GM11168 (cell line): ENCODE data around the gene ZNF652.
"Not testable (repeated sequence)": the region's sequence is repeated elsewhere in the genome, so short reads cannot be mapped to it uniquely, and the experiment has no call there.

Source experiments
- in situ Hi-C: fragments of 300-500 bp; cut with MboI; formaldehyde crosslinking; loops from one replicate; pipeline ENCODE4 v1.12.0; 2022; ENCODE audit warnings: low sequenced_read_pairs; ENCODE audit not compliant: unreplicated experiment

Gene ZNF652

GRCh38 chr17:49327835-49328784 lies 33.9 kb downstream of the ZNF652 start:
- in situ Hi-C loops = no loop called here

GRCh38 chr17:49325980-49326379 lies 36.1 kb downstream of the ZNF652 start:
- in situ Hi-C loops = no loop called here

GRCh38 chr17:49318435-49318965 lies 43.5 kb downstream of the ZNF652 start:
- in situ Hi-C loops = loop anchor here (5.0 kb wide), 1 partner anchor 49 kb away; no protein-coding TSS in a partner anchor

- in situ Hi-C loops = loop anchor here (5.0 kb wide), 1 partner anchor 50 kb away; no protein-coding TSS in a partner anchor
Observed at GRCh38 chr17:49316889-49317675, 45.0 kb downstream of the ZNF652 start.

GRCh38 chr17:49316258-49316570 lies 45.8 kb downstream of the ZNF652 start:
- in situ Hi-C loops = loop anchor here (5.0 kb wide), 1 partner anchor 51 kb away; no protein-coding TSS in a partner anchor

GRCh38 chr17:49315551-49316257 lies 46.3 kb downstream of the ZNF652 start:
- in situ Hi-C loops = loop anchor here (5.0 kb wide), 1 partner anchor 52 kb away; no protein-coding TSS in a partner anchor

GRCh38 chr17:49312722-49313121 lies 49.3 kb downstream of the ZNF652 start:
- in situ Hi-C loops = no loop called here

GRCh38 chr17:49299996-49300395 lies 62.1 kb downstream of the ZNF652 start:
- in situ Hi-C loops = no loop called here

- in situ Hi-C loops = no loop called here
Observed at GRCh38 chr17:49298371-49298976, 63.6 kb downstream of the ZNF652 start.

GRCh38 chr17:49297141-49297540 lies 64.9 kb downstream of the ZNF652 start:
- in situ Hi-C loops = no loop called here

GRCh38 chr17:49294122-49294521 lies 67.9 kb downstream of the ZNF652 start:
- in situ Hi-C loops = no loop called here

- in situ Hi-C loops = no loop called here
Observed at GRCh38 chr17:49292901-49293300, 69.1 kb downstream of the ZNF652 start.

GRCh38 chr17:49291929-49292328 lies 70.1 kb downstream of the ZNF652 start:
- in situ Hi-C loops = no loop called here

- in situ Hi-C loops = no loop called here
Observed at GRCh38 chr17:49290690-49291359, 71.2 kb downstream of the ZNF652 start.

- in situ Hi-C loops = no loop called here
Observed at GRCh38 chr17:49288388-49288787, 73.7 kb downstream of the ZNF652 start.

- in situ Hi-C loops = no loop called here
Observed at GRCh38 chr17:49287481-49287880, 74.6 kb downstream of the ZNF652 start.

- in situ Hi-C loops = not testable (repeated sequence)
Observed at GRCh38 chr17:49286261-49286973, 75.6 kb downstream of the ZNF652 start.

- in situ Hi-C loops = no loop called here
Observed at GRCh38 chr17:49285716-49286115, 76.3 kb downstream of the ZNF652 start.

GRCh38 chr17:49280918-49281317 lies 81.1 kb downstream of the ZNF652 start:
- in situ Hi-C loops = no loop called here
